IPS-18a (cell line): ENCODE results near the gene SLC7A8.

Source experiments
- H3K27ac ChIP-seq: one replicate; pipeline ENCODE4 v1.5.1; 2013; ENCODE audit warnings: low read length
- H3K27me3 ChIP-seq: one replicate; pipeline ENCODE4 v1.6.1; 2013; ENCODE audit warnings: mild to moderate bottlenecking, low read length; ENCODE audit not compliant: control insufficient read depth, insufficient read depth
- H3K36me3 ChIP-seq: one replicate; pipeline ENCODE4 v1.6.1; 2013; ENCODE audit warnings: low read depth, low read length; ENCODE audit not compliant: control insufficient read depth
- H3K4me1 ChIP-seq: one replicate; pipeline ENCODE4 v1.6.1; 2013; ENCODE audit warnings: low read depth, low read length; ENCODE audit not compliant: control insufficient read depth
- H3K4me3 ChIP-seq: one replicate; pipeline ENCODE4 v1.5.1; 2013; ENCODE audit warnings: low read length
- H3K9ac ChIP-seq: one replicate; pipeline ENCODE4 v1.6.1; 2013; ENCODE audit warnings: mild to moderate bottlenecking, low read length, moderate library complexity
- H3K9me3 ChIP-seq: one replicate; pipeline ENCODE4 v1.6.1; 2013; ENCODE audit warnings: low read depth, low read length; ENCODE audit not compliant: control insufficient read depth

SLC7A8 gene

GRCh38 chr14:23080474-23080873 is 103.0 kb downstream of the SLC7A8 start:
- no peak overlapping the region for H3K27ac ChIP-seq
- no peaks in the 10 kb centered on the region for H3K4me1 ChIP-seq
- H3K36me3 ChIP-seq = peaks cover 78% of the 10 kb centered on the region
- H3K4me3 ChIP-seq = no peak overlapping the region
- no peaks in the 10 kb centered on the region for H3K9me3 ChIP-seq
- no peaks in the 10 kb centered on the region for H3K27me3 ChIP-seq
- no peak overlapping the region for H3K9ac ChIP-seq

GRCh38 chr14:23079716-23080115 is 103.7 kb downstream of the SLC7A8 start:
- H3K4me1 ChIP-seq = no peaks in the 10 kb centered on the region
- H3K27ac ChIP-seq = no peak overlapping the region
- no peak overlapping the region for H3K9ac ChIP-seq
- peaks cover 82% of the 10 kb centered on the region for H3K36me3 ChIP-seq
- no peaks in the 10 kb centered on the region for H3K9me3 ChIP-seq
- H3K27me3 ChIP-seq = no peaks in the 10 kb centered on the region
- H3K4me3 ChIP-seq = no peak overlapping the region

GRCh38 chr14:23078692-23079116 is 104.8 kb downstream of the SLC7A8 start:
- no peak overlapping the region for H3K27ac ChIP-seq
- H3K36me3 ChIP-seq = peaks cover 90% of the 10 kb centered on the region

GRCh38 chr14:23077962-23078361 is 105.5 kb downstream of the SLC7A8 start:
- peaks cover under 1% of the 10 kb centered on the region for H3K4me1 ChIP-seq
- no peak overlapping the region for H3K9ac ChIP-seq
- no peak overlapping the region for H3K4me3 ChIP-seq
- H3K27ac ChIP-seq = no peak overlapping the region
- no peaks in the 10 kb centered on the region for H3K27me3 ChIP-seq
- H3K36me3 ChIP-seq = peaks cover 91% of the 10 kb centered on the region
- no peaks in the 10 kb centered on the region for H3K9me3 ChIP-seq

More at GRCh38 chr14:23078692-23079116, 104.8 kb downstream of the SLC7A8 start:
- Histone ChIP-seq H3K9me3 (no peaks in the 10 kb centered on the region), H3K9ac (no peak overlapping the region), H3K4me3 (no peak overlapping the region), H3K27me3 (no peaks in the 10 kb centered on the region), H3K4me1 (no peaks in the 10 kb centered on the region)

- Histone ChIP-seq H3K9ac (no peak overlapping the region), H3K36me3 (peaks cover 92% of the 10 kb centered on the region), H3K4me3 (no peak overlapping the region), H3K9me3 (no peaks in the 10 kb centered on the region), H3K27me3 (no peaks in the 10 kb centered on the region), H3K4me1 (peaks cover 12% of the 10 kb centered on the region), H3K27ac (no peak overlapping the region)
Observed at GRCh38 chr14:23076785-23077408, 106.6 kb downstream of the SLC7A8 start.
